GM12873 (cell line): ENCODE results near the gene HOXA1.

ENCODE experiments used
- TF ChIP-seq, protein P1 (sequence below): IDR thresholded peaks from 2 replicates; pipeline ENCODE4 v1.5.1; 2012; ENCODE audit warnings: low read depth, mild to moderate bottlenecking, moderate library complexity, low read length, control low read depth; ENCODE audit not compliant: insufficient read depth; ENCODE audit errors: missing control alignments

HOXA1 gene

DNA sequence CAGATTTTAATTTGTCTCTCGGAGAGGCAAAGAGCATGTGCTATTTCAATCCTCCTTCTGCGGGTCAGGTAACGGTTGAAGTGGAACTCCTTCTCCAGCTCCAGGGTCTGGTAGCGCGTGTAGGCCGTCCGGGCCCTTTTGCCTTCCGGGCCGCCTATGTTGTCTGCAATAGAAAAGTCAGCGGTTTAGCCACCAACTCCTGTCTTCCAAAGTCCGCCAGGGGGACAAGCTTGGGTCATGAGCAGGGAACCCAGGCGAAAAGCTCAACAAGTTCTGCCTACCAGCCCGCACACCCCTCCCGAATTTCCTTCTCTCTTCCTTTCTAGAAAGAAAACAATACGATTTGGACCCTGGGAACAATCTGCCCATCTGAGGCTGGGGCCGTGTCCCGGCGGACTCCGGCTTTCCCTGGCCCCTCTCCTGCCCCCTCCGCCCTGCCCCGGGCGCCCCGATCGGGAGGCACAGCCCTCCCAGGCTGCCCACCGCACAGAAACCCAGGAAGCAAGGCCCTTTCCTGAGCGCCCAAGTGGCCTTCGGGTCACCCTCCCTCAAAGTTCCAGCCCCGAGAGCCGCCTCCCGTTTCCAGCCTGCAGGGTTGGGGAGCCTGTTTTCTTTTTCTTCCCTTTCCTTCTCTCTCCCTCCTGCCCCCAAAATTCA is 46.3 kb upstream of the HOXA1 start:
- TF ChIP-seq, protein P1, sequence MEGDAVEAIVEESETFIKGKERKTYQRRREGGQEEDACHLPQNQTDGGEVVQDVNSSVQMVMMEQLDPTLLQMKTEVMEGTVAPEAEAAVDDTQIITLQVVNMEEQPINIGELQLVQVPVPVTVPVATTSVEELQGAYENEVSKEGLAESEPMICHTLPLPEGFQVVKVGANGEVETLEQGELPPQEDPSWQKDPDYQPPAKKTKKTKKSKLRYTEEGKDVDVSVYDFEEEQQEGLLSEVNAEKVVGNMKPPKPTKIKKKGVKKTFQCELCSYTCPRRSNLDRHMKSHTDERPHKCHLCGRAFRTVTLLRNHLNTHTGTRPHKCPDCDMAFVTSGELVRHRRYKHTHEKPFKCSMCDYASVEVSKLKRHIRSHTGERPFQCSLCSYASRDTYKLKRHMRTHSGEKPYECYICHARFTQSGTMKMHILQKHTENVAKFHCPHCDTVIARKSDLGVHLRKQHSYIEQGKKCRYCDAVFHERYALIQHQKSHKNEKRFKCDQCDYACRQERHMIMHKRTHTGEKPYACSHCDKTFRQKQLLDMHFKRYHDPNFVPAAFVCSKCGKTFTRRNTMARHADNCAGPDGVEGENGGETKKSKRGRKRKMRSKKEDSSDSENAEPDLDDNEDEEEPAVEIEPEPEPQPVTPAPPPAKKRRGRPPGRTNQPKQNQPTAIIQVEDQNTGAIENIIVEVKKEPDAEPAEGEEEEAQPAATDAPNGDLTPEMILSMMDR, result no peak

DNA sequence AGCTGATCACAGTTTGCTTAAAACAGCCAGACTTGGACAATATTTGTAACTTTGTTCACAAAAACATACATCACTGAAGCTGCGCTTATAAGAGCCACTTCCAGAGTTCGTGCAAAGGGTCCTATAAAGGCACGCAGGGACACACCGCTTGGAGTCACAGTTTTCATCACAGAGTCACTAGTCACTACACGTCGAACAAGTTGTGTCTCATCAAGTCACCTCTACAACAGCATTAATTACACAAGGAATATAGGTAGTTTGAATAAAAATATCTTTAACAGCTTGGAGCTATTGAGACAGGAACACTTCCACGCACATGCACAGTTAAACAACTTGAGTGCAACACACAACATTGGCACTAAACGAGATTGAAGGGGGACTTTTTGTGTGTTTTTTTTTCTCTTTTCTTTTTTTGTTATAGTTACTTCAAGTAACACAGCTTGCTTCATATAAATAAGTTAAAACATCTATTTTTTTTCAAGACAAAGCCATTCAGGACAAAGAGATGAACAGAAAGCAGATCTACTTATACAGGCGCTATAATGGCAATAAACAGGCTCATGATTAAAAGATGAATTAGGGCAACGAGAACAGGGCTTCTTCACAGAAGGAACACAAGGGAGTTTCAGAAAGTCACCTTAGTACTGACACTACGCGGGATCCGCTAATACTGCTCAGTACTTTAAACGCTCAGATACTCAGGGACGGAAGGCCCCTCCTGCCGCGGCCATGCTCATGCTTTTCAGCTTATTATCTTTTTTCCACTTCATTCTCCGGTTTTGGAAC is 45.5 kb upstream of the HOXA1 start:
- TF ChIP-seq, protein P1, result no peak

DNA sequence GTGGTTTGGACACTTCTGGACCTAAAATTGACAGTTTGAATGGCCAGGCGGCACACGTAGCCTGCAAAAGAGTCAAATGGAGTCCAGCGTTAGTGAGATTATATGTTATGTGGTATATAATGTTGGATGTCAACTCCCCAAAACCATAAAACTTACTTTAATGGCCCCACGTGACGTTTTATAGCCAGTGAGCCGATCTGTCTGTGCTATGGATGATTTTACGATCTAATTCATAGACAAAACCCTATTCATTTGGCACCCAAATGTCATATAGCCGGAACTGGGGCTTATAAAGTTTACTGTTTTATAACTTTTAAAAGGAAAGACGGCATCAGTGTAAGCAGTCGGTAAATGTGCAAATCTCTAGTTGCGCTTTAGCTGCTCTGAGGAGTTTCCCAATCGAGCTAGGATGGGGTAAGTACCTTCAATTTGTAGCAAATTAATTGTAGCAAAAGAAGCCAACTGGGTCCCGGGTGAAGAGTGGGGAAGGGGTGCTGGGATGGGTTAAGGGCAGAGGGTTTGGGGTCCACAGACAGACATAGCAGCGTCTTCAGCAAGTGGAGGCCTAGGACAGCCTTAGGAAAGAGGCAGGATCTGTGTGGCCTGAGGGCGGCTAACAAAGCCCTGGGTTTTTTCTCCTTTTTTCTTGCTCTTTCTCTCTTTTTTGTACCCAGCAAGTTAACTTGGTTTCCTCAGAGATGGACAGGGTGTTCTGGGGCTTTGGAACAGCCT is 44.5 kb upstream of the HOXA1 start:
- TF ChIP-seq, protein P1, result no peak

DNA sequence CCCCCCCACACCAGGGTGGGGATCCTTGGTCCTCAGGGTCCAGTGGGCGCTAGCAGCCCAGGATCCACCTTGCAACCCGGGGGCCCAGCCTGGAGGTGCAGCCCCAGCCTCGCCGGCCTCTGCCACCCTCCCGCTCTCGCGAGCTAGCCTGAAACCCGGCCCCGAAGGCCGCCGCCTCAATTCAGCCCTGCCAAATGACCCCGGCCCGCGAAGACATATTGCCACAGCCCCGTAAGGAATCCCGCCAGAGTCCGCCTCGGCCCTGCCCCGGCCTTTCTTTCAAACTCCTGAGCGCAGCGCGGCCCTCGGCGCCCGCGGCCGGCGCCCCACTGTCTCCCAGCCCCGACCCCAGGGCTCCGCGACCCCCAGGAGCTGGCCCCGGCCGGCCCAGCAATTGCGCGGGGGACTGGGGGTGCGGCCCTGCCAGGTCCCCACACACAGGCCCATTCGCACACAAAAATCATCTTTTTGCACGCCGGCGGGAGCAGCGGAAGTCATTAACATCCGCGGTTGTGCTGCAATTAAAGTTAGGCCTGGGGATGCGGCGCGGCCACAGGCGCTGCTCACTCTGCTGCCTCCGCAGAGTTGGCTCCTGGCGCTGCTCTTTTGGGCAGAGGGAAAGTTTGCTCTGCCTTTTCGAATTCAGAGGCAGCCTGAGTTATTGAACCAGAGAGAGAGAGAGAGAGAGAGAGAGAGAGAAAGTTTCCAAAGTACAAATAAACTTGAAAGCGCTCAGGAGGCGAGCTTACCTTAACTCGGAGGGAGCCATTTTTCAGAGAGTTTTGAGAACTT is 43.7 kb upstream of the HOXA1 start:
- TF ChIP-seq, protein P1, result no peak

DNA sequence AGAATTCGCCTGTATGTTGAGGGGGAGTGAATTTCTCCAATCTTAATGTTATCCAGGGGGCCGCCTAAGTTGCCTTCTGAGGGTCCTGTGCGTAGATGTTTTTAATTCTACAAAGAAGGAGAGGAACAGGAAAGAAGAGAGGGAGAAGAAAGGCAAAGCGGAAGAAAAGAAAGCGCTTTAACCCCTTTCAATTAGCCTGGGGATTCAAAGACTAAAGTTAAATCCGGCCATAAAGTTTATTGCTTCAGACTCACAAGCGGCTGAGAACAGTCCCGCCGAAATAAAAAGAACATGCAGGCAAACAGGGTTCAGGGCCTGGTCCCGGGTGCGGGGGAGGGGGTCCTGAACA is 43.2 kb upstream of the HOXA1 start:
- TF ChIP-seq, protein P1, result no peak

DNA sequence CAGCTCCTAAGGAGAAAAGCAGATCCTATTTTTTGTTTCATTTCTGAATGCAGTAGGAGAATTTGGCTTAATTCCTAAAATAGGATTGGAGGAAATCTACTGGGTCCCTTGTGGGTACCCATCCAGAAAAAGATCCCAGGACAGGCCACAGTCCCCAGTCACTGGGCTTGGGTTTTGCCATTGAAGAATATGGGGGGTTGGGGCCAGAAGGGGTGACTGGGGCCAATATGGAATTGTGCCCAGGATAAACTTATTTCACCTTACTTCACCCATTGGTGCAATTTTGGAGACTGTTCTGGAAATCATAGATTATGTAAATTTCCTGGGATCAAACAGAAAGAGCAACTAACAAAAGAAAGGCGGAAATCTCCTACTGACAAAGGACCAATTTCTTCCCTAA is 42.7 kb upstream of the HOXA1 start:
- TF ChIP-seq, protein P1, result no peak
